Endothelial cell (in vitro differentiated cells): ENCODE data around the gene BACH2. TPM values are rescaled to one million over a fixed set of nuclear protein-coding genes. Genes with fewer than 3 reads are reported as not detected.

ENCODE experiments used
- DNase-seq: peaks from one replicate; pipeline ENCODE4 v3.0.0; 2021; ENCODE audit warnings: low spot score
- H3K27ac Mint-ChIP-seq: one replicate; pipeline ENCODE4 v1.8.0; 2021; ENCODE audit warnings: mixed read lengths, inconsistent platforms; ENCODE audit not compliant: unreplicated experiment
- H3K27me3 Mint-ChIP-seq: one replicate; pipeline ENCODE4 v1.8.0; 2021; ENCODE audit warnings: mild to moderate bottlenecking, moderate library complexity, mixed read lengths, inconsistent platforms; ENCODE audit not compliant: unreplicated experiment
- H3K36me3 Mint-ChIP-seq: one replicate; pipeline ENCODE4 v1.8.0; 2021; ENCODE audit warnings: mild to moderate bottlenecking, low read depth, mixed read lengths, inconsistent platforms; ENCODE audit not compliant: unreplicated experiment
- H3K4me1 Mint-ChIP-seq: one replicate; pipeline ENCODE4 v1.8.0; 2021; ENCODE audit warnings: mild to moderate bottlenecking, mixed read lengths, inconsistent platforms; ENCODE audit not compliant: unreplicated experiment
- H3K4me3 Mint-ChIP-seq: one replicate; pipeline ENCODE4 v1.8.0; 2021; ENCODE audit warnings: mild to moderate bottlenecking, mixed read lengths, inconsistent platforms; ENCODE audit not compliant: unreplicated experiment
- H3K9me3 Mint-ChIP-seq: one replicate; pipeline ENCODE4 v1.8.0; 2021; ENCODE audit warnings: mixed read lengths, inconsistent platforms; ENCODE audit not compliant: unreplicated experiment
- total RNA-seq: library from RNA; stranded (reverse); fragmentation: NEBNext Ultra II Directional; extraction: Animal tissue kit (Norgen Biotek cat#: 25700); gene quantifications from one replicate; pipeline ENCODE4 v1.2.1, GENCODE V29; 2021; ENCODE audit not compliant: unreplicated experiment
- TF ChIP-seq, protein P1 (sequence below): fragments of 200-600 bp; sonication (generic); IDR thresholded peaks from one replicate; pipeline ENCODE4 v1.5.0; 2021; ENCODE audit warnings: antibody characterized with exemption; ENCODE audit not compliant: unreplicated experiment

BACH2 gene
- total RNA-seq, 1 donor from 2014 or later: 3.9 TPM

- TF ChIP-seq, protein P1, sequence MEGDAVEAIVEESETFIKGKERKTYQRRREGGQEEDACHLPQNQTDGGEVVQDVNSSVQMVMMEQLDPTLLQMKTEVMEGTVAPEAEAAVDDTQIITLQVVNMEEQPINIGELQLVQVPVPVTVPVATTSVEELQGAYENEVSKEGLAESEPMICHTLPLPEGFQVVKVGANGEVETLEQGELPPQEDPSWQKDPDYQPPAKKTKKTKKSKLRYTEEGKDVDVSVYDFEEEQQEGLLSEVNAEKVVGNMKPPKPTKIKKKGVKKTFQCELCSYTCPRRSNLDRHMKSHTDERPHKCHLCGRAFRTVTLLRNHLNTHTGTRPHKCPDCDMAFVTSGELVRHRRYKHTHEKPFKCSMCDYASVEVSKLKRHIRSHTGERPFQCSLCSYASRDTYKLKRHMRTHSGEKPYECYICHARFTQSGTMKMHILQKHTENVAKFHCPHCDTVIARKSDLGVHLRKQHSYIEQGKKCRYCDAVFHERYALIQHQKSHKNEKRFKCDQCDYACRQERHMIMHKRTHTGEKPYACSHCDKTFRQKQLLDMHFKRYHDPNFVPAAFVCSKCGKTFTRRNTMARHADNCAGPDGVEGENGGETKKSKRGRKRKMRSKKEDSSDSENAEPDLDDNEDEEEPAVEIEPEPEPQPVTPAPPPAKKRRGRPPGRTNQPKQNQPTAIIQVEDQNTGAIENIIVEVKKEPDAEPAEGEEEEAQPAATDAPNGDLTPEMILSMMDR: no peak
- H3K27ac Mint-ChIP-seq: no peak overlapping the region
- no peak overlapping the region for H3K4me3 Mint-ChIP-seq
- no peaks in the 10 kb centered on the region for H3K36me3 Mint-ChIP-seq
- no peaks in the 10 kb centered on the region for H3K4me1 Mint-ChIP-seq
- no peak for DNase-seq
- peaks cover 2% of the 10 kb centered on the region for H3K27me3 Mint-ChIP-seq
- H3K9me3 Mint-ChIP-seq: no peaks in the 10 kb centered on the region
Measured at GRCh38 chr6:90146921-90147649, 149.6 kb downstream of the BACH2 start.

- no peak for DNase-seq
- H3K9me3 Mint-ChIP-seq: no peaks in the 10 kb centered on the region
- H3K27ac Mint-ChIP-seq: no peak overlapping the region
- no peak overlapping the region for H3K4me3 Mint-ChIP-seq
- peaks cover 2% of the 10 kb centered on the region for H3K27me3 Mint-ChIP-seq
- TF ChIP-seq, protein P1: no peak
- H3K36me3 Mint-ChIP-seq: no peaks in the 10 kb centered on the region
- H3K4me1 Mint-ChIP-seq: no peaks in the 10 kb centered on the region
Measured at GRCh38 chr6:90146024-90146423, 150.6 kb downstream of the BACH2 start.

DNA sequence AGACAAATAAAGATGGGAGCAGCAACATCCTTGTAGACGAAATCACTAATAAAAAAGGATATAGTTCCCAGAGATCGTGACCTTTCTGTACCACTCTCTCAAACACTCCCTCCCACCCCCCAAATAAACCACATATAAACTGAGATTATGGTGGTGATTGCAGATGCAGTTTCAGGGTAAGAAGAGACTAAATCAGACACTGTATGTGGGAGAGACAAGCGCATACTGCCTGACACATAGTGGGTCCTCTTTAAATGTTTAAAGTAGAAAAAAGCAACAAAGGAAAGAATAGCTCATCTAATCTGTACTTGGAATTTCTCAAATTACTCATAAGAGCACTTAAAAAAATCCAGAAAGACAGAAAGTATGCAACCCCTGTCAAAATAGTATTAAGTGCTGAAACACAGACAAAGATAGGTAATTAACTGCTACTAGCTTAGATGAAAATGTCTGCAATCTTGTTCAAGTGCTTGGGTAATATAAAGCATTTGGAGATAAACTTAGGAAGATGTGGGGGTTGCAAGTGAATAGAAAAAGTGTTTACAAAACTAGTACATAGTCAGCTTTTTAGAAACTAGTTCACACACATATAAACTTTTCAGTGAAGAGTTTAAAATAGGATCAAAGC is 151.6 kb downstream of the BACH2 start:
- TF ChIP-seq, protein P1: no peak
- Mint-ChIP-seq H3K36me3 (no peaks in the 10 kb centered on the region), H3K4me1 (no peaks in the 10 kb centered on the region), H3K9me3 (no peaks in the 10 kb centered on the region), H3K27me3 (peaks cover 2% of the 10 kb centered on the region), H3K27ac (no peak overlapping the region), H3K4me3 (no peak overlapping the region)
- DNase-seq: no peak

DNA sequence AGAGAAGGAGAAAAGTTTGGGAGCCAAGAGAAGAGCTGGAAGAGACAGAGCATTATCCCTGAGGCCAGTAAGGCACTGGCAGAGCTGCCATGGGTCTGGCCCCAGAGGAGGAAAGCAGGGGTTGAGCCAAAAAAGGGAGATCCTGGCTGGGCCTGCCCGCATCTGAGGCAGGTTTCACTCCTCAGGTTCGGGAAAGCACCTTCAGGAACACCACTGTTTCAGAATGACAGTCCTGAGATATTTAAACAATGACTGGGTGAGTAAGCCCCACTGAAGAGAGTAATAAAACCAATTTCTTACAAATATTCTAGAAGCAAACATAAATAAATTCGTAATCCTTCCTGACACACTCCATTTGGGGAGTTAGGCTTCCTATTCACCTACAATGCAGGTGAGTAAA is 152.2 kb downstream of the BACH2 start:
- TF ChIP-seq, protein P1: no peak
- Mint-ChIP-seq H3K9me3 (no peaks in the 10 kb centered on the region), H3K27me3 (peaks cover 2% of the 10 kb centered on the region), H3K27ac (no peak overlapping the region), H3K4me3 (no peak overlapping the region), H3K4me1 (peaks cover 2% of the 10 kb centered on the region), H3K36me3 (no peaks in the 10 kb centered on the region)
- no peak for DNase-seq

- H3K4me1 Mint-ChIP-seq: peaks cover 16% of the 10 kb centered on the region
- no peaks in the 10 kb centered on the region for H3K36me3 Mint-ChIP-seq
- H3K27ac Mint-ChIP-seq: no peak overlapping the region
Measured at GRCh38 chr6:90140683-90141082, 156.0 kb downstream of the BACH2 start.

More at GRCh38 chr6:90140683-90141082, 156.0 kb downstream of the BACH2 start:
- TF ChIP-seq, protein P1: no peak
- no peak for DNase-seq
- peaks cover 3% of the 10 kb centered on the region for H3K27me3 Mint-ChIP-seq
- no peaks in the 10 kb centered on the region for H3K9me3 Mint-ChIP-seq
- no peak overlapping the region for H3K4me3 Mint-ChIP-seq
